HG03378 (cell line): ENCODE measurements around the gene EPB41L2.
"Not testable (repeated sequence)": the region's sequence is repeated elsewhere in the genome, so short reads cannot be mapped to it uniquely, and the experiment has no call there.

Experiments used
- ATAC-seq: cut with Tn5 transposase; IDR thresholded peaks from one replicate; pipeline ENCODE4 v1.9.1; 2021; ENCODE audit warnings: mild to moderate bottlenecking, moderate library complexity; ENCODE audit not compliant: unreplicated experiment

The EPB41L2 gene

GRCh38 chr6:130922922-130923321 lies 140.1 kb downstream of the EPB41L2 start:
- no peak for ATAC-seq

- no peak for ATAC-seq
Observed at GRCh38 chr6:130920969-130921368, 142.1 kb downstream of the EPB41L2 start.

- no peak for ATAC-seq
Observed at GRCh38 chr6:130918171-130918570, 144.9 kb downstream of the EPB41L2 start.

- not testable (repeated sequence) for ATAC-seq
Observed at GRCh38 chr6:130915606-130916005, 147.4 kb downstream of the EPB41L2 start.

- peak; percentile 88 for ATAC-seq
Observed at GRCh38 chr6:130913120-130913519, 149.9 kb downstream of the EPB41L2 start.

GRCh38 chr6:130912434-130912833 lies 150.6 kb downstream of the EPB41L2 start:
- ATAC-seq, result no peak

GRCh38 chr6:130908958-130909357 lies 154.1 kb downstream of the EPB41L2 start:
- ATAC-seq, result no peak

GRCh38 chr6:130908188-130908587 lies 154.9 kb downstream of the EPB41L2 start:
- no peak for ATAC-seq

GRCh38 chr6:130907687-130908086 lies 155.4 kb downstream of the EPB41L2 start:
- ATAC-seq, result no peak

- ATAC-seq, result no peak
Observed at GRCh38 chr6:130906736-130907381, 156.2 kb downstream of the EPB41L2 start.

- ATAC-seq, result no peak
Observed at GRCh38 chr6:130903602-130904001, 159.4 kb downstream of the EPB41L2 start.

- ATAC-seq, result no peak
Observed at GRCh38 chr6:130903007-130903406, 160.0 kb downstream of the EPB41L2 start.

GRCh38 chr6:130900913-130901312 lies 162.1 kb downstream of the EPB41L2 start:
- ATAC-seq, result no peak

- no peak for ATAC-seq
Observed at GRCh38 chr6:130896249-130896648, 166.8 kb downstream of the EPB41L2 start.

GRCh38 chr6:130895516-130895915 lies 167.5 kb downstream of the EPB41L2 start:
- no peak for ATAC-seq

- no peak for ATAC-seq
Observed at GRCh38 chr6:130893766-130894165, 169.3 kb downstream of the EPB41L2 start.

- no peak for ATAC-seq
Observed at GRCh38 chr6:130893277-130893676, 169.8 kb downstream of the EPB41L2 start.

GRCh38 chr6:130890521-130890971 lies 172.5 kb downstream of the EPB41L2 start:
- no peak for ATAC-seq

- ATAC-seq, result no peak
Observed at GRCh38 chr6:130889423-130889822, 173.6 kb downstream of the EPB41L2 start.

GRCh38 chr6:130888246-130888645 lies 174.8 kb downstream of the EPB41L2 start:
- no peak for ATAC-seq

GRCh38 chr6:130886966-130887365 lies 176.1 kb downstream of the EPB41L2 start:
- ATAC-seq, result no peak

- peak; percentile 92 for ATAC-seq
Observed at GRCh38 chr6:130885392-130886192, 177.5 kb downstream of the EPB41L2 start.
